Measurements from ENCODE around the gene HESX1. TPM values are rescaled to one million over a fixed set of nuclear protein-coding genes. Genes with fewer than 3 reads are reported as not detected.

HESX1 gene
- 0.32 TPM in 1 of 5 replicates, not detected in the others for total RNA-seq (2022; extraction: Qiagen RNA extraction; ENCODE audit: low read depth)

DNA sequence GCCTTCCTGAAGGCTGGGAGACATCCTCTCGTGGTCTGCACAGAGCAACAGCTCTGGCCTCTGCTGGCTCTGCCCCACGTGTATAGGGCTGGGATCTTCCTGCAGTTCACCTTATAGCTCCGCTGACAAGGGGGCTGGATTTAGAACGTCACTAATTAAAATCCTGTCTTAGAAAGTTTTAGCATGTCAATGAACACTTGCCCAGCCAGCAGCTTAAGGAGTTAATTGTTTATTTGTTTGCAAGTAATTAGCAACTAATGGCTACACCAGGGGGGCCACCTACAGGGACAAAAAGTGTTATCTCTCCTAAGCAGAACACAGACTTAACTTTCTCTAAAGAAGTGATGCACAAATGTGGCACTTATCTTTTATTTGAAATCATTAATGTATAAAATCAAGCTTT lies at the start of gene HESX1:
Gene HESX1 (minus strand): TSS at position 84 of the 403 bp plus-strand sequence. CDS start 60 bp downstream, at position 24.

GRCh38 chr3:57227204-57227929 lies 27.6 kb upstream of the HESX1 start, which contains the start of gene APPL1:
Gene APPL1, plus strand, starts transcription at chr3:57227729. Its CDS starts 155 bp downstream, at chr3:57227884.

DNA sequence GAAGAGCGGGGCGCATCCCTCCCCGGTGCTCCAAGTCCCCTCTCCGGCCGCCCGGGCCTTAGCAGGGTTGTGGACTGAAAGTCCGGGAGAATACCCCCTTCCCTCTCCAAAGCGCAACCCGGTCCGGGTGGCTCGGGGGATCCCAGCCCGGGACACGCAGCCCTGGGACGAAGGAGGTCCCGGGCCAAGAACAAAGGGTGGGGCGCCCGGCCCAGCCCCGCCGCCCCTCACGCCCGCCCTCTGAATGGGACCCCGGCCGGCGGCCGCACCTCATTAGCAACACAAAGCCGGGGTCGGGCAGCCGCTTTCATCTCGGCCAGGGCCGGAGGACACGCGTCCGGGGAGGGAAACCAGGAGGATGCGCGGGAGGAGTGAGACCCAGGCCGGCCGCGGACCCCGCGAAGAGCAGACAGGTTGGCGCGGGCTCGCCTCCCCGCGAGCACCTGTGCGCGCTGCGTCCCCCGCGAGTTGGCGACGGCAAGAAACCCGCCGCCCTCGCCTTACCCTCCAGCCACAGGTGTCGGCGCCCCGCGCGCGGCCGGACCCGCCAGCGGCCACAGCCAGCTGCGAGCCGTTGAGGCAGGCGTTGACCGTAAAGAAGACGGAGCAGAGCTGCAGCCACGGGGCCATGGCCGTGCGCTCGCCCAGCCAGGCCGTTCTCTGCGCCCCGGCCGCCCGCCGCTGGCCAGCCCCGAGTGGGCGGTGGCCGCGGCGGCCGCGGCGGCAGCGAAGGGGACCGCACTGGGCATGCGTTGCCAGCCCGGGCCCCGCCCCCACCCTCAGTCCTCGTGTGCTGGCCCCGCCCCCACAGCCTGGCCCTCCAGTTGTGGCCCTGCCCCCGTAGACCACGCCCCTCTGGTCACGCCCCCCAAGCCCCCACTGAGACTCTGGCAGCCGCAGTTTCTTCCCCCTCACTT lies 34.9 kb downstream of the HESX1 start, which contains the start of gene IL17RD:
Gene IL17RD (minus strand): TSS at position 697 of the 917 bp plus-strand sequence. CDS start 67 bp downstream, at position 630.

Other genes starting within 250 kb of the HESX1 start
- 0.20 to 0.55 TPM (median 0.40 TPM) in 5 replicates for gene SPATA12, start 139.3 kb downstream of the HESX1 start, total RNA-seq (2022; extraction: Qiagen RNA extraction; ENCODE audit: low read depth)
- gene IL17RD, start 34.6 kb downstream of the HESX1 start, total RNA-seq (2022; extraction: Qiagen RNA extraction; ENCODE audit: low read depth): 0.56 to 1.8 TPM (median 1.00 TPM) in 5 replicates
- gene APPL1, start 27.8 kb upstream of the HESX1 start, total RNA-seq (2022; extraction: Qiagen RNA extraction; ENCODE audit: low read depth): 10.5 to 21.0 TPM (median 16.0 TPM) in 5 replicates
- not detected in 5 replicates for gene ASB14, start 92.7 kb upstream of the HESX1 start, total RNA-seq (2022; extraction: Qiagen RNA extraction; ENCODE audit: low read depth)

All from A549 treated with ZK216348 at 1 μM for 4 hours (cell line).